HG03571 (cell line): ENCODE measurements around the gene PIK3R6.

Source experiments
- ATAC-seq: cut with Tn5 transposase; IDR thresholded peaks from one replicate; pipeline ENCODE4 v1.9.1; 2021; ENCODE audit not compliant: unreplicated experiment

Gene PIK3R6

DNA sequence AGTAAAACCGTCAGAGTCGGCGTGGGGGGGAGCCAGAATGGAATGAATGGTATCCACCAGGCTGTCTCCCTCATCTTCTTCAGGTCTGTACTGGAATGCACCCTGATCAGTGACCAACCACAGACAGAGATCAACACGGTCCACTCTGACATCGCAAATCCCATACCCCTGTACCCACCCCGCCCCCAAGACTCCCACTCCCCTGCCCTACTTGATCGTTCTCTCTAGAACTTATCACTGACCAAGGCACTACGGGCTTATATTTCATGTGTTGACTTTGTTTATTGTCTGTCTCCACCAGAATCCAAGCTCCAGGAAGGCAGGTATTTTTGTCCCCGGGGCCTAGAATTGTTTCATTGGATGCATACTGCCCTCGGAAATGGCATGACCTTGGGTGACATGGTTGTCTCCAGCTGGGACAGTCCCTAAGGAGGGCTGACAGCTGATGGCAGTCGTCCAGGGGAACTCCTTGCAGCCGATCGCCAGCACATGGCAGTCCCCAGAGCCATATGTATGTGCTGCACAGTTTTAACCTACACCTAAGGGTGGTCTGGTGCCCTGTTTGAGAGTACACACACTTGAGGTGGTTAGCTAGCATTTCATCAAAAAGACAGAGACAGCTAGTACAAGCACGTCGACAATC, 67.8 kb downstream of the PIK3R6 start:
- ATAC-seq = no peak

DNA sequence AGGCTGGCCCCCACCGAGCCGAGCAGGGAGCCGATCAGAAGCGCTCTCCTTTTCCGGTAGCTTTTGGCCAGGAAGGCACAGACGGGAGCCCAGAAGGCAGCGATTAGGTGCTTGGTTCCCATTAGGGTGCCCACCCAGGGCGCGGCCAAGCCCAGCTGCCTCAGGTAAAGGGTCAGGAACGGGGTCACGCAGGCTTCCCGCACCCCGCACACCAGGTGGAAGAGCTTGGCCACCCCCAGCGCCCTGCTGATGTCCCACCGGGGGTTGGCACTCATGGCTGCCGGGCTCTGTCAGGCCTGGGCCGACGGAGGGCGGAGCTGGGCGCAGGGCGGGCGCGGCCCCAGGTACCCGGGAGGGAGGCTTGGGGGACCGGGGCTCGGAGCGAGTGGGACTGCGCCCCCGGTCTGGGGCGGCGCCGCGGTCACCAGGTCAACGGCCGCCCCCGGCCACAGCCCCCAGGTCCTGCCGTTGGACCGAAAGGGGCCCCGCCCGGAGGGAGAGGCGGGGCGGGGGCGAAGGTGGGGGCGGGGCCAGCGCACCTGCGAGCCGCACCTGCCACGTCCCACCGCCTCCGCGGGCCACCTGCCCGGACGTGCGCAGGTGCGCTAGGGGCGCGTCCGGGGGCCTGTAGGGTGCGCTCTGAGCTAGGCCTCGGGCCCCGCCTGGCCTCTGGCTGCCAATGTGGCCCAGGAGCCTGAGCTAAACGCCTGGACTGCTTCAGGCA, 68.5 kb downstream of the PIK3R6 start, which contains the start of gene MFSD6L:
TSS of gene MFSD6L (minus strand) at position 520 of the 724 bp plus-strand sequence. CDS start at position 275, 245 bp downstream.
- ATAC-seq = no peak

DNA sequence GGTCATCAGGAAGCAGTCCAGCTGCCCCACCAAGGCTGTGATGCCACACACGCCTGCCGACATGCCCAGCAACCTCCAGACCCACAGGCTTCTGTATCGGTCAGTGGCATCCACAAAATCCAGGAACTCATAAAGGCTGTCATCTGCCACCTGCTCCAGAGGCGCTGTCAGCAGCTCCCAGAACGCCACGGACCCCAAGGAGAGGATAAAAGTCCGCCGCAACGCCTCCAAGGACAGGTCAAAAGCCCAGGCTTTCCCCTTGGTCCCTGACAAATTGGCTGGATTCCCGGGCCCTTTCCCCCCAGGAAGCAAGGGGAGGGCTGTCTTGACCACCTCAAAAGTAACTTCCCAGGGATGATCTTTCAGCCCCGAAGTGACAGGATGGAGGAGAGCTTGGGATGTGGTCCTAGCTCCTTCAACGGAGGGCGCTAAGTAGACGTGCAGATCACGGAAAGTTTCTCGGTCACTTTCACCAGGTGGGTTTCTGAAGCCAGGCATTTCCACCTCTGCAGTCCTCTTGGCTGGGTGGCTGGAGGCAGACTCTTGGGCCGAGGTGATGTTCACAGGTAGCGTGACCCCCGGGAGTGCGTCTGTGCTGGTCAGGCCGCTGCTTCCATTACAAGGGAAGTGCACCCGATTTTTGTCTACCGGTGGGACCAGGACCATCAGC, 69.2 kb downstream of the PIK3R6 start:
- ATAC-seq = no peak

GRCh38 chr17:8797621-8798175, 69.8 kb downstream of the PIK3R6 start:
- no peak for ATAC-seq

DNA sequence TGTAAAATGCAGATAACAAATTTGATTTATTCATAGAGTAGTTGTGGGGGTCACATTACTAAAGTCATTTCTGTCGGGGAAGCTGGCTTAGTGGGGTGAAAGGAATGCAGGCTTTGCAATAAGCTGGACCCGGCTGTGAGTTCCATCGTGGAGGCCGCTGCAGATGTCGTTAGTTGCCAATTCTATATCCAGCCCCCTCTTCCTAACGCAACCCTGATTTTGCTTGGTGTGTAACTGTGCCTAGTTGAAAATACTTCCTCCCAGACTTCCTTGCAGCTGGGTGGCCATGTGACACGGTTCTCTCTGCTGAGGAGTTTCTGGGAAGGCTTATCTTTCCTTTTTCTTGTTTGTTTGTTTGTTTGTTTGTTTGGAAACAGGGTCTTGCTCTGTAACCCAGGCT, 72.8 kb downstream of the PIK3R6 start:
- no peak for ATAC-seq

GRCh38 chr17:8793649-8794048, 73.8 kb downstream of the PIK3R6 start:
- ATAC-seq = no peak

GRCh38 chr17:8792646-8793045, 74.8 kb downstream of the PIK3R6 start:
- ATAC-seq = no peak

DNA sequence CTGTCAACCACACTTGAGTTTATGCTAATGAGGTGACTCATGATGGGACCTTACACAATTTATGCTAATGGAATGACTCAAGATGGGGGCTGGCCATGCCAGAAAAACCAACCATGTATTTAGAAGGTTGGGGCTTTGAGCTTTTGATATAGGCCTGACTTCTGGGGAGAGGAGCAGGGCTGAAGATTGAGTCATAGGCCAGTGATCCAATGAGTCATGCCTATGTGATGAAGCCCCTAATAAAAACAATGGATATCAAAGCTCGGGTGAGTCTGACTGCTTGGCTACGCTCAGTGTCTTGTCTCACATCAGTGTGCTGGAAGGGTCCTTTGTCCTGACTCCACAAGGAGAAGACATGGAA, 75.6 kb downstream of the PIK3R6 start:
- ATAC-seq = no peak

- ATAC-seq = no peak
These were observed 76.1 kb downstream of the PIK3R6 start for GRCh38 chr17:8791248-8791909.

DNA sequence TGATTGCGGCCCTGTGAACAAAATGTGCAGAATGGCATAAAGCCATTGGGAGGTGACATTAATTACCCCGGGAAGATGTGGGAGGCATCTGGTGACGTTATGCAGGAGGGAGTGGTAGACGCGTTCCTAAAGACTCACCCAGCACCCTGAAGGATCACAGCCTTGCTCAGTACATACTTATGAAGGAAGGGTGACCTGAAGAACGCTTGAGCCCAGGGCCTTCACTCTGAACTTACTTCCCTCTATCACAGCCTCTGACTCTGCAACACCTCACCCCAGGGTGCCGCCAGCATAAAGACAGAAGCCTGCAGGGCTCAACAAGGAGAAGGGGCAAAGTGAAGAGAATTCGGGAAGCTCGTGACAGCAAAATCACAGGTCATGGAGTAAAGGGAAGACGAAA, 77.7 kb downstream of the PIK3R6 start:
- ATAC-seq = no peak

DNA sequence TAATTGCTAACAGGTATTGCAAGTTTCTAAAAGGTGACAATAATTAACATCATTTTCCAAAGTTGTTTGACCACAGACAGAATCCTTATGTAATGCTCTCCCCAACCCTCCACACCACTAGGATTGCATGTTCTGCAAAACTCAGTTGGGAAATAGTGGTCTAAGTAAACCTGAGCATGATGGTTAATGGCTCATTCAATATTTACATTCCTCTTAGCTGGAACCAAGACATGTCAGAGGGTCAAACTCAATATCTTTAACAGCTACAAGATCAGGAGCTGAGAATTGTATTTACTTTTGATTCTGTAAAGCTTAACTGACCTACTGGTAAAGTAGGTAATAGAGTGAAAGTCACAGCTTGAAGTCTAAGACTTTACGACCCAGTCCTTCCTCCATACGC, 78.5 kb downstream of the PIK3R6 start:
- no peak for ATAC-seq

DNA sequence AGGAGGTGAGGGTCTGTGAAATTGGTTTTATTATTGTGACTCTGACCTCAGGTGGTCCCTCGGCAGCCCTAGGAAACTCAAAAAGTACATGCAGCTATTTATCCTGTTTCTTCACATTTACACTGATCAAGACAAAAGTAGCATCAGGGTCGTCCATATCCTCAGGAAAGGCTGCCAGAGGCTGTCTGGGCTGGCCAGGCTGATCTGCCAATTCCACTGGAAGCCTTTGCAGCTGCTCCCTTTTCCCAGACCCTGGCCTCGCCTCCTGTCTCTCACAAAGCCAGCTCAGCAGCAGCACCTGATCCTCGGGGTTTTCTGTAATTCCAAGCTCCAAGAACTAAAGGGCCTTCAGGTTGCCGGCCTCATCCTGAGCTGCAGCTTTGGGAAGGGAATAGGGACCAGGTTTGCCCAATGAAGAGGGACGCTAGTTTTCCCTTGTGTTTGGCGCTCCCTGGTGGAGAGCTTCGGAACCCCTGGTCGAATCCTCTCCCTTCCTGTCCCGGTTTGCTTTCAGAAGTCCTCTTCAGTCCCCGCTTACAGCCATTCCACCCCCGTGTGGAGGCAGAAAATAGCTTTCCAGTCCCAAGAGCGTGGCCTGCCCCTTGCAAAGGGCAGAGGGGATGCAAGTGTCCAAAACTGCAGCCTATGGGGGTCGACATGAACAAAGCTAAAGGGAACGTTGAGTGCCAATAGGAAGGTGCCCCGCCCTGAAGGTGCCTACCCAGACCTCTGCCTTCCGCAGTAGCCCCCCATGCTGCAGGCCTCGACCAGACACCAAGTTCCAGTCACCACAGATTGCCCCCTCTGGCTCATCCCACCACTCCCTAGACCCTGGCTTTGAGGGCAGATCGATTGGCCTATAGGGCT, 81.7 kb downstream of the PIK3R6 start:
- no peak for ATAC-seq

DNA sequence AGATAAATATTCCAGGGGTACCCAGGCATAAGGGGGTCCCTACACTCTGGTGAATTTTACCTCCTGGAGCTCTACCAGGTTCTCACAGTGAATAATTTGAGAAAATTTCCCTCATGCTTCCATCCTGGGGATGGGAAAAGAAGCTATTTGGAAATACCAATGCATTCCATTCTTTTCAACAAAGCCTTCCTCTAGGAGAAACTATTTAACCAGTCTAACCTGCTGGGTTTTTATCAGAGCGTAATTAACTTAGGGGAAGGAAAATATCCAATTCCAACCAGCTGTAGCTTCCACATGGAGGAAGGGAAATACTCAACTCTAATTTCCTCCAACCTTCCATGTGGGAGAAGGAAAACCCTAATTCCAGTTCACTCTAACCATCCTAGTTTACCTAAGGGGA, 85.3 kb downstream of the PIK3R6 start:
- no peak for ATAC-seq

GRCh38 chr17:8781776-8782175, 85.7 kb downstream of the PIK3R6 start:
- no peak for ATAC-seq

DNA sequence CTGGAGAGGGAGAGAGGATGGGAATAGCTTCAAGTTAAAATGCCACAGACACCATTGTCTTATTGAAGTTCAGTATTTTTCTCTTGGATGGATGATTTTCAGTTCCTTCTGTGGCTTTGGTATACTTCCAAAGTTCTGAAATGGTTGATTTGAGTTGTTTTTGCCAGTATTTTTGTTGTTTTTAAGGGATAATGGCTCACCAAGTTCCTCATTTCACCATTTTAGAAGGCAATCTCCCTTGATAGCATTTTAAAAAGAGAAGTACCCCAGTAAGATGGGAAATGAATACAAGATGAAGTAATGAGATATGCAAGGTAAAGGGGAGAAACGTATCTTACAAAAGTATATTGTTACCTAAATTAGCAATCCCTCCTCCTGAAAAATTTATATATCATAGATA, 90.6 kb downstream of the PIK3R6 start:
- ATAC-seq = no peak

DNA sequence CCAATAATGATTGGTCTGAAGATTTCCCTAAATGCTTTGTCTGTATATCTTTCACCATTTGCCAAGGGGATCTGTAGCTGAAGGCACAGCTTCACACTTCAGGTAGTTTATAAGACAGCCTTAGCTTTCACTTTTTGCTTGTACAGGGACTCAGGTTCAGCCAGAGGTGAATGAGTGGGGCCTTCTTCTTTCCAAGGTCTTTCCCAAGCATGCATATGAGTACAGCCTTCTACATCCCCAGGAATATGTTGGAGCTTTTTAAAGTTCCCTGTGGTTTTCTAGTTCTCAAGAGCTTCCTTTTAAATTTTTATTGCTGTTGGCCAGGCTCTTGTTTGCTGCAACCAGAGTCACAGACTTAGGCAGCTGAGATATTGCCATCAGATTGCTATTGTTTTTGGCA, 91.2 kb downstream of the PIK3R6 start:
- no peak for ATAC-seq

- ATAC-seq = no peak
These were observed 100.7 kb downstream of the PIK3R6 start for GRCh38 chr17:8766731-8767130.

- ATAC-seq = no peak
These were observed 105.5 kb downstream of the PIK3R6 start for GRCh38 chr17:8762012-8762411.

DNA sequence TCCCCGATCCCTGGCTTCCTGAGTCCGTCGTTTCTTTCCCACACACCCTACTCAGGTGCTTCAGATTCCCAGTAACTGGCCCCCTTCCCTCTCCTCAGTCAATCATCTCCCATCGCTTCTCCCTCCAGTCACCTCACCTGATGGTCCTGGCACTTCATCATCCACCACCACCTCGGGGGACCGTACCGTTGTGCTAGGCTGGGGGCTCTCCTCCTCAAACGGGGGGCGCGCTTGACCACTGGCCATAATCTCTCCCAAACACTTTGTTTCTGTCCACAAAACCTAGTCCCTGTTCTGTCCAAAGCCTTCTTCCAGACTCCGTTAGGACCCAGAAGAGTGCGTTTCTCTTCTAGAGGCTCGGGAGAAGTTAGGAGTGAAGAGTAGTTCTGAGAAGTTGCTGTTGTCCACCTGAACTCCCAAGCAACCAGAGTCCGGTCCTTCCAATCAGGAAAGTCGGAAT, 109.3 kb downstream of the PIK3R6 start, which contains the start of gene SPDYE4:
TSS of gene SPDYE4 (minus strand) at position 410 of the 460 bp plus-strand sequence. CDS start at position 246, 164 bp downstream.
- ATAC-seq = no peak

DNA sequence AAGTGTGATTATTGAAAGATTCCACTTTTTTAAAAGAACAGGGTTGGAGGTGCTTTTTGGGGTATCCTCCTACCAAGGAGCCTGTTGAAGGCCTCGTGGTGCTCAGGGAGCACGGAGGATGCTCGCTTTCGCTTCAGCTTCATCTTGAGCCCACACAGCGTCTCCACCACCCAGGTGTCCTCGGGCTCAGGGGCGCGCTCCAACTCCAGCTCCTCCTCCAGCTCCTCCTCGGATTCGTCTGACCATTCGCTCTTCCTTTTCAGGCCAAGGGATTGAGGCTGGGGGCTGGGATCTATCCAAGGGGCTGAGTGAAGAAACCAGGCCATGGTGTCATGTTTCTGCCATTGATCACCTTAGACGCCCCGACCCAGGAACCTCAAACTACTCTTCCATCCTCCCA, 110.3 kb downstream of the PIK3R6 start:
- ATAC-seq = no peak
